GM19452 (cell line): ENCODE data around the gene RPL27.

Experiments
- ATAC-seq: cut with Tn5 transposase; IDR thresholded peaks from one replicate; pipeline ENCODE4 v1.9.1; 2021; ENCODE audit not compliant: unreplicated experiment

RPL27 gene

DNA sequence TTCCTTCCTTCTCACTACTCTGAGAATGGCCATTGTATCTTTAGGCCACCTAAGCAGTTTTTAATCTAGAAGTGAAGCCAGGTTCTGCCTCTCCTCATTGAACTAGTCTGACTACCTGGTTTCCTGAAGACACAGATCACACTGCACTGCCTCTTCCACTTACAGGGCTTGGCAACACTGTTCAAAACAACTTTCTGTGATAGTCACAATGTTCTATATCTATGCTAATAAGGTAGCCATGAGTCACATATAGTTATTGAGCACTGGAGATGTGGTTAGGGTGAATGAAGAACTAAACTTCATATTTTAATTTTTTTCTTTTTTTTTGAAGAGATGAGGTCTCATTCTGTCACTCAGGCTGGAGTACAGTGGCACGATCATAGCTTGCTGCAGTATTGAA lies 53.8 kb downstream of the RPL27 start:
- no peak for ATAC-seq
